ENCODE measurements around the gene KLHDC8A.

DNA sequence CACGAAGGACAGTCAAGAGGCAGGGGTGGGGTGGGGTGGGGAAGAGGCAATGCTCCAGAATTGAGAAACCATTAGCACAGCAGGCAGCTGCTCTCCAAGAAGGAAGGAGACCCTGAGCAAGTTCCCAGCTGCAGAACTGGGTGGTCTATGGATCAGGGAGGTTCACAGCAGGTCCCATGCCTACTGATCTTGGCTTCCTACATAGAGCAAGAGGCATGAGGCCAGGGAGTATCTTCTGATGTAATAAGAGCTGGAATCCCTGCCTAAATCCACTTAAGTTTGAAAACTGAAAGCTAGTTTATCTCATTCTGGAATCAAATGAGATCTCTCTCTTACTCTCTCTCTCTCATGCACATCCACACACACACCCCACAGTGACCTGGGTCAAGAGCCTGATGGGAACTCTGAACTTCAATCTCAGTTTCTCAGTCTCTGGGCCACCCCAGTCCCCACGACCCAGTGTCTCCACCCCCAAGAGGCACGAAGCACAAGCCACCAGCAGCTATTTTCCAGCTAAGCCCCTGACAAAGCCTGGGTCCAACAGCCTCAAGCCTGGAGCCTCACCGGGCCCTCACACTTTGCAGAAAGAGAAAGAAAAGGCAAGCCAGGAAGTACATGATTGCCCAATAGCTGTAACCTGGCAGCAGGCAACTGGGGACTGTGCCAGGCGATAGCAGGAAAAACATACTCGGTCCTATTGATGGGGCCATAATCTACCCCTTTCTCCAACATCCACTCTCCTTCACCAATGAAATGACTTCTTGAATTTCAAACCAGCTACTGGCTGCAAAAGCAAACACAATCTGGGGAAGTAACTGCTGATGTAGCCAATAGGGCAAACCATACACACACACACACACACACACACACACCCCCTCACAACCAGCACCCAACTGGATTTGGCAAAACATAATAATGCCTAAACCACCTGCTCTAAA is 37.4 kb downstream of the KLHDC8A start:
- TF ChIP-seq, protein P1, sequence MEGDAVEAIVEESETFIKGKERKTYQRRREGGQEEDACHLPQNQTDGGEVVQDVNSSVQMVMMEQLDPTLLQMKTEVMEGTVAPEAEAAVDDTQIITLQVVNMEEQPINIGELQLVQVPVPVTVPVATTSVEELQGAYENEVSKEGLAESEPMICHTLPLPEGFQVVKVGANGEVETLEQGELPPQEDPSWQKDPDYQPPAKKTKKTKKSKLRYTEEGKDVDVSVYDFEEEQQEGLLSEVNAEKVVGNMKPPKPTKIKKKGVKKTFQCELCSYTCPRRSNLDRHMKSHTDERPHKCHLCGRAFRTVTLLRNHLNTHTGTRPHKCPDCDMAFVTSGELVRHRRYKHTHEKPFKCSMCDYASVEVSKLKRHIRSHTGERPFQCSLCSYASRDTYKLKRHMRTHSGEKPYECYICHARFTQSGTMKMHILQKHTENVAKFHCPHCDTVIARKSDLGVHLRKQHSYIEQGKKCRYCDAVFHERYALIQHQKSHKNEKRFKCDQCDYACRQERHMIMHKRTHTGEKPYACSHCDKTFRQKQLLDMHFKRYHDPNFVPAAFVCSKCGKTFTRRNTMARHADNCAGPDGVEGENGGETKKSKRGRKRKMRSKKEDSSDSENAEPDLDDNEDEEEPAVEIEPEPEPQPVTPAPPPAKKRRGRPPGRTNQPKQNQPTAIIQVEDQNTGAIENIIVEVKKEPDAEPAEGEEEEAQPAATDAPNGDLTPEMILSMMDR (IDR thresholded peaks at IDR 0.05), result no peak
- peak in 2 of 3 donors; percentile 44 to 49 for TF ChIP-seq POLR2A (IDR thresholded peaks at IDR 0.05)
